ENCODE results near the gene SOX10. TPM values are rescaled to one million over a fixed set of nuclear protein-coding genes. Genes with fewer than 3 reads are reported as not detected.
A peak's percentile ranks its signal among the peaks of the same experiment; 100 is the strongest.

SOX10 gene
- total RNA-seq (1 to 10 TPM; 3.5 to 5.9 (median 4.6) TPM), polyA plus RNA-seq (5.8 TPM)
- long read RNA-seq, donor 1, partial matches to known transcripts, result 0 of 5 reads
- long read RNA-seq, donor 1, other reads (novel, unspliced or antisense), result 4 of 5 reads
- long read RNA-seq, donor 2, partial matches to known transcripts, result 1 of 2 reads
- long read RNA-seq, donor 2, other reads (novel, unspliced or antisense), result 0 of 2 reads
- long read RNA-seq, donor 3, partial matches to known transcripts, result 13 of 19 reads
- long read RNA-seq, donor 3, other reads (novel, unspliced or antisense), result 6 of 19 reads
- long read RNA-seq, donor 4, partial matches to known transcripts, result 1 of 1 reads
- long read RNA-seq, donor 4, other reads (novel, unspliced or antisense), result 0 of 1 reads

DNA sequence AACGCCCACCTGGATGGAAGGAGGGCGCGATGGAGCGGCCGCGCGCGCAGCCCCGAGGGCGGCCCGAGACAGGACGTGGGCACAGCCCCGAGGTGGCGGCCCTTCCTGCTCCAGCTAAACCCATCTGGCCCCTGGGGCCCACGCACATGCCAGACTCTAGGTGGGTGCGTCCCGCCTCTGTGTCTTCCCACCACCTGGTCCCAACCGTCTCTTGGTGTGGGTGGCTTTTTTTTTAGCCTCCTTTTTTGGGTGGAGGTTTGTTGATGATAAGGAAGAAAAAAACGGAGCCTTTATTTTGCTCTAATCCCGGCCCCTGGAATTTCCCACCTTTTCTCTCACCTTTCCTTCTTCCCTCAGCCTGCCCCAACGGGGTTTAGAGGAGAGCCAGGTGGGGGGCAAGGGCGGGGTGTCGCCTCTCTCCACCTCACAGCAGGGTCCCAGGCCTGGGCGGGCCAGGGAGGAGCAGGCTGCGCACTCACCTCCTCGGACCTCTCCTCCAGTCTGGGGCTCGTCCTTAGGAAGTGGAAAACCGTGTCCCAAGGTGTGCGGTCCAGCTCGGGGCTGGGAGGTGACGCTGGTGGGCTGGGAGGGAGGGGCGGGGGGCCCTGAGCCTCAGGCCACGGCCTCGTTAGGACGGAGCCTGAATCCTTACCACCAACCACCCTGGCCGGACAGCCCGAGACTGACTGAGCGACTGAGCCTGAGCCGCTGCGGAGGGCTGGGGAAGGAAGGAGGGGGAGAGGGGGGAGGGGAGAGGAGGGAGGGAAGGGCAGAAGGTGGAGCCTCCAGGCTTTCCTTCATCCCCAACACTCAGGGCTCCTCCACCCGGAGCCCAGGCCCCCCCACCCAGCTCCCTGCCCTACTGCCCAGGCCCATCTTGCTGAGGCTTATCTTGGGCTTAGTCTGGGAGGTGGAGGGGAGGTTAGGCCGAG is at the start of gene SOX10:
Gene SOX10 (minus strand): TSS at position 696 of the 932 bp plus-strand sequence. CDS start 771 bp downstream, outside the sequence.
- no peak within 1 kb of the TSS for H3K27ac ChIP-seq (ENCODE audit: low read length)
- H3K9me3 ChIP-seq (ENCODE audit: control insufficient read depth, low read length), result no peaks in the 10 kb centered on the region
- intact Hi-C loops (cut with DNase I), result no loop called here
- 75% methylated on average over 42 of the region's 42 CpGs for WGBS
- H3K27me3 ChIP-seq (ENCODE audit: control insufficient read depth, insufficient read depth), result no peaks in the 10 kb centered on the region
- DNase-seq (peak in 2 of 3 donors; percentile 36 to 42), ATAC-seq (no peak)
- no peak within 1 kb of the TSS for H3K4me3 ChIP-seq (ENCODE audit: low read length)
- H3K4me1 ChIP-seq (ENCODE audit: control insufficient read depth, insufficient read depth, low read length), result peaks cover 2% of the 10 kb centered on the region

DNA sequence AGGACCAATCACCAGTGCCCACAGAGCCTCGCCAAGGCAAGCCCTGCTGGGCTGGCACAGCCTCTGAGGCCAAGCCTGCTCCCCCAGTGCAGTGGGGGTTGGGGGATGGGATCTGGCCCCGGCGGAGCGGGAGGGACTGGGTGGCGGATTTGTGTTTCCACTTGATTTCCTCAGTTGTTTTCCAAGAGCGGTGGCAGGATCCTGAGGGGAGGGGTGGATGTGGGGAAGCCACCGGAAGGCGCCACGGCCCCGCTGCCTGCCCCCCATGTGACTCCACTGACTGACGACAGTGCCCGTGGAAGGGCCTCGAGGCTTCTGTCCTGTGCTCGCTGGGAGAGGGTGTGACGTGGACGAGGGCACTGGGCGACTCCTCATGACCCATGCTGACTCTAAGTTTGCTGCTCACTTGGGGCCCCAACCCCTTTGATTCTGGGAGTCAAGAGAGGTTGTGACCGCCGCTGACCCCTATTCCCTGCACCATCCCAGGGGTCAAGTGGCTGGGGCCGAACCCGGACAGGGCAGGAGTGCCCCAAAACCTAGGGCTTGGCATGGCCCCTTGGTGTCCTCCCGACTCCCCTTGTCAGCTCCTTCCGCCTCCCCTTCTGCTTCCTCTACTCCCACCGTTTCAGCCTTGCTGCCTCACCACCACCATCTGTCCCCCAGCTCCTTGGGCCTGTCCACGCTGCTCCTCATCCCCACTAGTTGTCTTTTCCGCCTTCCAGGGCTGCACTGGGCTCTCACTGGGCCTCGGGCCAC is 49.3 kb upstream of the SOX10 start:
- ATAC-seq (peak; percentile 8 to 29), DNase-seq (peak in 2 of 3 donors; percentile 72 to 79)
- H3K27me3 ChIP-seq (ENCODE audit: control insufficient read depth, insufficient read depth), result no peaks in the 10 kb centered on the region
- H3K4me1 ChIP-seq (ENCODE audit: control insufficient read depth, insufficient read depth, low read length), result peaks cover 12% of the 10 kb centered on the region
- no peaks in the 10 kb centered on the region for H3K9me3 ChIP-seq (ENCODE audit: control insufficient read depth, low read length)
- H3K4me3 ChIP-seq (ENCODE audit: low read length), result no peak overlapping the region
- H3K27ac ChIP-seq (ENCODE audit: low read length), result peak overlapping the region; percentile 61
- intact Hi-C loops (cut with DNase I), result no loop called here
- WGBS, result 64% methylated on average over 27 of the region's 27 CpGs

GRCh38 chr22:38032681-38033521 is 48.5 kb upstream of the SOX10 start:
- peaks cover 12% of the 10 kb centered on the region for H3K4me1 ChIP-seq (ENCODE audit: control insufficient read depth, insufficient read depth, low read length)
- DNase-seq (peak in 1 of 3 donors; percentile 47), ATAC-seq (no peak)
- no peak overlapping the region for H3K4me3 ChIP-seq (ENCODE audit: low read length)
- intact Hi-C loops (cut with DNase I), result no loop called here
- H3K27ac ChIP-seq (ENCODE audit: low read length), result no peak overlapping the region
- WGBS, result 85% methylated on average over 19 of the region's 19 CpGs
- no peaks in the 10 kb centered on the region for H3K9me3 ChIP-seq (ENCODE audit: control insufficient read depth, low read length)
- no peaks in the 10 kb centered on the region for H3K27me3 ChIP-seq (ENCODE audit: control insufficient read depth, insufficient read depth)

- ATAC-seq (no peak), DNase-seq (peak in 1 of 3 donors; percentile 28)
- Histone ChIP-seq H3K27me3 (ENCODE audit: control insufficient read depth, insufficient read depth) (no peaks in the 10 kb centered on the region), H3K9me3 (ENCODE audit: control insufficient read depth, low read length) (no peaks in the 10 kb centered on the region), H3K4me3 (ENCODE audit: low read length) (no peak overlapping the region), H3K27ac (ENCODE audit: low read length) (no peak overlapping the region), H3K4me1 (ENCODE audit: control insufficient read depth, insufficient read depth, low read length) (peaks cover 12% of the 10 kb centered on the region)
- intact Hi-C loops (cut with DNase I), result no loop called here
- WGBS, result 86% methylated on average over 12 of the region's 12 CpGs
These were observed 47.1 kb upstream of the SOX10 start for GRCh38 chr22:38031491-38031890.

GRCh38 chr22:38030311-38031133 is 46.2 kb upstream of the SOX10 start:
- H3K27me3 ChIP-seq (ENCODE audit: control insufficient read depth, insufficient read depth), result no peaks in the 10 kb centered on the region
- peaks cover 12% of the 10 kb centered on the region for H3K4me1 ChIP-seq (ENCODE audit: control insufficient read depth, insufficient read depth, low read length)
- DNase-seq, result peak in 1 of 3 donors; percentile 42
- intact Hi-C loops (cut with DNase I), result no loop called here
- ATAC-seq, result no peak
- H3K4me3 ChIP-seq (ENCODE audit: low read length), result no peak overlapping the region
- no peak overlapping the region for H3K27ac ChIP-seq (ENCODE audit: low read length)
- no peaks in the 10 kb centered on the region for H3K9me3 ChIP-seq (ENCODE audit: control insufficient read depth, low read length)
- 70% methylated on average over 16 of the region's 16 CpGs for WGBS

- Histone ChIP-seq H3K27me3 (ENCODE audit: control insufficient read depth, insufficient read depth) (no peaks in the 10 kb centered on the region), H3K4me3 (ENCODE audit: low read length) (no peak overlapping the region), H3K27ac (ENCODE audit: low read length) (no peak overlapping the region), H3K9me3 (ENCODE audit: control insufficient read depth, low read length) (no peaks in the 10 kb centered on the region), H3K4me1 (ENCODE audit: control insufficient read depth, insufficient read depth, low read length) (peaks cover 12% of the 10 kb centered on the region)
- intact Hi-C loops (cut with DNase I), result no loop called here
- ATAC-seq (no peak), DNase-seq (peak in 1 of 3 donors; percentile 27)
- WGBS, result 64% methylated on average over 5 of the region's 5 CpGs
These were observed 45.5 kb upstream of the SOX10 start for GRCh38 chr22:38029901-38030300.

DNA sequence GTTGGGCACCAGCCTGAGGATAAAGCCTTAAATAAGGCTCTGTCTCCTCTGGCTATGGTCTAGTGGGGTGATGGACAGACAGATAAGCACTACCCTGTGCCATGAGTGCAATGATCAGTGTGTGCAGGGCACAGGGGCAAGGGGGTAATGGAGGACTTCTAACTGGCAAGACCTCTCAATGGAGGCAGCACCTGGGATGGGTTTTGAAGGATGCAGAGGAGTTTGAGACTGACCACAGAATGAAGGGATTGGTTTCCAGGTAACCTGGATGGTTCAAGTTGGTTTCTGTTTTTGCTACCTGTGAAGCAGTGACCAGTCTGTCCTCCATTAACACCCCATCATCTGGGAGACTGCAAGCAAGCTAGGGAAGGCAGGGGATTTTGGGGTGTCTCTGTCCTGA is 45.0 kb upstream of the SOX10 start:
- intact Hi-C loops (cut with DNase I), result no loop called here
- Histone ChIP-seq H3K4me1 (ENCODE audit: control insufficient read depth, insufficient read depth, low read length) (peaks cover 10% of the 10 kb centered on the region), H3K9me3 (ENCODE audit: control insufficient read depth, low read length) (no peaks in the 10 kb centered on the region), H3K4me3 (ENCODE audit: low read length) (no peak overlapping the region), H3K27ac (ENCODE audit: low read length) (no peak overlapping the region), H3K27me3 (ENCODE audit: control insufficient read depth, insufficient read depth) (no peaks in the 10 kb centered on the region)
- ATAC-seq (no peak), DNase-seq (no peak)

DNA sequence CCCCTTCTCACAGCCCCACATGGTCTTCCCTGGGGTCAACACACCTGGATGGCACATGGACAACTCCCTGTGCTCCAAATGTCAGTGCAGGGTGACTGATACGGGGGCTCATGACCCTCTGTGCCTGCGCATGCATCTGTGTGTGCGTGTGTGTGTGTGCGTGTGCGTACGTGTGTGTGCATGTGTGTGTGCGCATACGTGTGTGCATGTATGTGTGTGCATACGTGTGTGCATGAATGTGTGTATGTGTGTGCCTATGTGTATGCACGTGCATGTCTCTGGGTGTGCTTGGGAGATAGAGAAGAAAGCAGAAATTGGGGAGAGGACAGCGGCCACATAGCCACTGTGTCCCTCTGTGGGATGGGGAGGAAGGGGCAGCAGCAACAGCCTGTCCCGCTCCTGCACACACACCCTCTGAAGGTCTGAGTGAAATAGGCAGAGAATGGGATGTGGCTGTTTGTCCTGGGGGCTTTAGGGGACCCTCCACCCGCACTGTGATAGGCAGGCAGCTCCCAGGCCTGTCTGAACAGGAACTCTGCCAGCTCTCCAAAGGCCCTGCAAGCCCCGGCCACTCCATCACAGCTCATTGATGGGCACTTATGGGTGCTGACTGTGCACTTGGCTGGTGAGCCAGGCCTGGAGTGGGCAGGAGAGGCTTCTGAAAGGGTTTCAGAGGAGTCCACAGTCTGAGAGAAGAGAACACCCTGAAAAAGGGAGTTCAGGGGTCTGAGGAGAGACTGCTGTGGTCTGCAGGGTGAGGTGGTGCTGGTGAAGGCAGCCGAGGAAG is 44.2 kb upstream of the SOX10 start:
- WGBS, result 89% methylated on average over 15 of the region's 15 CpGs
- intact Hi-C loops (cut with DNase I), result no loop called here
- Histone ChIP-seq H3K4me1 (ENCODE audit: control insufficient read depth, insufficient read depth, low read length) (peaks cover 2% of the 10 kb centered on the region), H3K4me3 (ENCODE audit: low read length) (no peak overlapping the region), H3K27me3 (ENCODE audit: control insufficient read depth, insufficient read depth) (no peaks in the 10 kb centered on the region), H3K27ac (ENCODE audit: low read length) (no peak overlapping the region), H3K9me3 (ENCODE audit: control insufficient read depth, low read length) (no peaks in the 10 kb centered on the region)
- ATAC-seq (no peak), DNase-seq (peak in 1 of 3 donors; percentile 16)

GRCh38 chr22:38027487-38027886 is 43.1 kb upstream of the SOX10 start:
- Histone ChIP-seq H3K27me3 (ENCODE audit: control insufficient read depth, insufficient read depth) (no peaks in the 10 kb centered on the region), H3K27ac (ENCODE audit: low read length) (no peak overlapping the region), H3K4me3 (ENCODE audit: low read length) (no peak overlapping the region), H3K4me1 (ENCODE audit: control insufficient read depth, insufficient read depth, low read length) (peaks cover 2% of the 10 kb centered on the region), H3K9me3 (ENCODE audit: control insufficient read depth, low read length) (no peaks in the 10 kb centered on the region)
- peak in 1 of 3 donors; percentile 7 for DNase-seq
- intact Hi-C loops (cut with DNase I), result no loop called here
- WGBS, result 81% methylated on average over 9 of the region's 9 CpGs
- no peak for ATAC-seq
